ENCODE data around the gene TEX14.

DNA sequence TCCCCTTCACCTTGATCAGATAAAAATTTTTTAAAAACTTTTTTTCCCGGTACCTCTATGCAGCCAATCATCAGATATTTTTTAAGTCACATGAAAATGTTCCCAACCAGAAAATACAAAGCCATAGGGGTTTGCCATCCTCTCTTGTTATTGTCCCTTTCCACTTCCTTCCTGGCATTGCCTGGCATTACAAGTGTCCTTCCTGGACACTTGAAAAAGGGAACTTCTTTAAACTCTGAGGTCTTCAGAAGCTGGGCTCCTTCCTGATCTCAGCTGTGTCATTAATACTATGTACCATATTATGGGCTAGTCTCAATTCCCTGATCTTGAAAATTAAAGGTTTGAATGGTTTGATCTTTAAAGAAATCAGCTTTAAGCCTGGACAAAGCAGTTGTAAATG is 64.9 kb downstream of the TEX14 start:
- TF ChIP-seq, protein P1, sequence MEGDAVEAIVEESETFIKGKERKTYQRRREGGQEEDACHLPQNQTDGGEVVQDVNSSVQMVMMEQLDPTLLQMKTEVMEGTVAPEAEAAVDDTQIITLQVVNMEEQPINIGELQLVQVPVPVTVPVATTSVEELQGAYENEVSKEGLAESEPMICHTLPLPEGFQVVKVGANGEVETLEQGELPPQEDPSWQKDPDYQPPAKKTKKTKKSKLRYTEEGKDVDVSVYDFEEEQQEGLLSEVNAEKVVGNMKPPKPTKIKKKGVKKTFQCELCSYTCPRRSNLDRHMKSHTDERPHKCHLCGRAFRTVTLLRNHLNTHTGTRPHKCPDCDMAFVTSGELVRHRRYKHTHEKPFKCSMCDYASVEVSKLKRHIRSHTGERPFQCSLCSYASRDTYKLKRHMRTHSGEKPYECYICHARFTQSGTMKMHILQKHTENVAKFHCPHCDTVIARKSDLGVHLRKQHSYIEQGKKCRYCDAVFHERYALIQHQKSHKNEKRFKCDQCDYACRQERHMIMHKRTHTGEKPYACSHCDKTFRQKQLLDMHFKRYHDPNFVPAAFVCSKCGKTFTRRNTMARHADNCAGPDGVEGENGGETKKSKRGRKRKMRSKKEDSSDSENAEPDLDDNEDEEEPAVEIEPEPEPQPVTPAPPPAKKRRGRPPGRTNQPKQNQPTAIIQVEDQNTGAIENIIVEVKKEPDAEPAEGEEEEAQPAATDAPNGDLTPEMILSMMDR (IDR thresholded peaks at IDR 0.05): no peak
- TF ChIP-seq POLR2A (IDR thresholded peaks at IDR 0.05): no peak

All from ovary (tissue), 3 donors.